ENCODE measurements around the gene TLK1. TPM values are rescaled to one million over a fixed set of nuclear protein-coding genes. Genes with fewer than 3 reads are reported as not detected.

TLK1 gene
- total RNA-seq, 4 donors from 2014 or later, result 32.2 to 64.3 (median 45.4) TPM

GRCh38 chr2:171141320-171141719, 19.4 kb downstream of the TLK1 start:
- Histone ChIP-seq H3K27me3 (no peaks in the 10 kb centered on the region), H3K36me3 (no peaks in the 10 kb centered on the region), H3K27ac (no peak overlapping the region), H3K4me3 (no peak overlapping the region), H3K9me3 (no peaks in the 10 kb centered on the region), H3K4me1 (peaks cover 0 to 87% (median 3%) of the 10 kb centered on the region in 3 donors)
- TF ChIP-seq CTCF (IDR thresholded peaks at IDR 0.05) (peak in 3 of 4 experiments; percentile 17 to 30 (median 22)), POLR2A (IDR thresholded peaks at IDR 0.05) (no peak), EP300 (IDR thresholded peaks at IDR 0.05) (no peak)
- 57 to 80% methylated on average over 1 of the region's 1 CpG for WGBS, 2 donors (ENCODE audit: low coverage in 1 of 2)
- no peak for ATAC-seq

GRCh38 chr2:171139860-171140259, 20.8 kb downstream of the TLK1 start:
- no peaks in the 10 kb centered on the region for H3K27me3 ChIP-seq
- ATAC-seq, result no peak
- no peak overlapping the region for H3K27ac ChIP-seq
- H3K9me3 ChIP-seq, result no peaks in the 10 kb centered on the region
- peaks cover under 1 to 76% (median 3%) of the 10 kb centered on the region in 3 donors for H3K4me1 ChIP-seq
- H3K4me3 ChIP-seq, result no peak overlapping the region
- no peaks in the 10 kb centered on the region for H3K36me3 ChIP-seq
- TF ChIP-seq POLR2AphosphoS5 (IDR thresholded peaks at IDR 0.05), result no peak
- no peak for TF ChIP-seq CTCF (IDR thresholded peaks at IDR 0.05)
- no peak for TF ChIP-seq POLR2A (IDR thresholded peaks at IDR 0.05)
- no peak for TF ChIP-seq EP300 (IDR thresholded peaks at IDR 0.05)
- WGBS, 2 donors (ENCODE audit: low coverage in 1 of 2), result 88 to 91% methylated on average over 6 to 7 of the region's 9 CpGs

GRCh38 chr2:171136024-171136423, 24.7 kb downstream of the TLK1 start:
- no peak overlapping the region for H3K4me3 ChIP-seq
- ATAC-seq, result no peak
- no peaks in the 10 kb centered on the region for H3K27me3 ChIP-seq
- H3K36me3 ChIP-seq, result no peaks in the 10 kb centered on the region
- TF ChIP-seq CTCF (IDR thresholded peaks at IDR 0.05) (no peak), POLR2AphosphoS5 (IDR thresholded peaks at IDR 0.05) (no peak), POLR2A (IDR thresholded peaks at IDR 0.05) (no peak), EP300 (IDR thresholded peaks at IDR 0.05) (no peak)
- H3K9me3 ChIP-seq, result no peaks in the 10 kb centered on the region
- WGBS, 2 donors (ENCODE audit: low coverage in 1 of 2), result 84 to 87% methylated on average over 3 to 4 of the region's 4 CpGs
- H3K4me1 ChIP-seq, result peaks cover 0 to 73% (median 9%) of the 10 kb centered on the region in 3 donors
- no peak overlapping the region for H3K27ac ChIP-seq

- H3K27me3 ChIP-seq, result no peaks in the 10 kb centered on the region
- H3K27ac ChIP-seq, result no peak overlapping the region
- WGBS, 2 donors (ENCODE audit: low coverage in 1 of 2), result 88 to 100% methylated on average over 3 of the region's 4 CpGs
- no peak overlapping the region for H3K4me3 ChIP-seq
- H3K36me3 ChIP-seq, result no peaks in the 10 kb centered on the region
- ATAC-seq, result no peak
- no peaks in the 10 kb centered on the region for H3K9me3 ChIP-seq
- no peak for TF ChIP-seq EP300 (IDR thresholded peaks at IDR 0.05)
- no peak for TF ChIP-seq POLR2AphosphoS5 (IDR thresholded peaks at IDR 0.05)
- no peak for TF ChIP-seq POLR2A (IDR thresholded peaks at IDR 0.05)
- no peak for TF ChIP-seq CTCF (IDR thresholded peaks at IDR 0.05)
- peaks cover 0 to 60% (median 9%) of the 10 kb centered on the region in 3 donors for H3K4me1 ChIP-seq
Observed at GRCh38 chr2:171134624-171135230, 26.0 kb downstream of the TLK1 start.

- no peaks in the 10 kb centered on the region for H3K9me3 ChIP-seq
- H3K27ac ChIP-seq, result no peak overlapping the region
- H3K4me3 ChIP-seq, result no peak overlapping the region
- ATAC-seq, result no peak
- WGBS, 2 donors (ENCODE audit: low coverage in 1 of 2), result 81 to 91% methylated on average over 5 of the region's 5 CpGs
- no peaks in the 10 kb centered on the region for H3K36me3 ChIP-seq
- H3K4me1 ChIP-seq, result peaks cover 0 to 43% (median 9%) of the 10 kb centered on the region in 3 donors
- H3K27me3 ChIP-seq, result no peaks in the 10 kb centered on the region
- TF ChIP-seq POLR2A (IDR thresholded peaks at IDR 0.05), result no peak
- TF ChIP-seq POLR2AphosphoS5 (IDR thresholded peaks at IDR 0.05), result no peak
- no peak for TF ChIP-seq CTCF (IDR thresholded peaks at IDR 0.05)
- TF ChIP-seq EP300 (IDR thresholded peaks at IDR 0.05), result no peak
Observed at GRCh38 chr2:171132086-171132485, 28.6 kb downstream of the TLK1 start.
